Astrocyte (in vitro differentiated cells and primary cell): ENCODE measurements around the gene SLC4A5.

ENCODE experiments used
- EZH2 ChIP-seq: IDR thresholded peaks from 2 replicates; pipeline ENCODE4 v1.6.1; 2012; ENCODE audit warnings: mild to moderate bottlenecking, low read length, inconsistent platforms; ENCODE audit not compliant: insufficient read depth
- TF ChIP-seq, protein P1 (sequence below): IDR thresholded peaks from 2 replicates; pipeline ENCODE4 v1.5.1; 2011; ENCODE audit warnings: low read depth, mild to moderate bottlenecking, inconsistent platforms, low read length, moderate library complexity; ENCODE audit not compliant: insufficient read depth

DNA sequence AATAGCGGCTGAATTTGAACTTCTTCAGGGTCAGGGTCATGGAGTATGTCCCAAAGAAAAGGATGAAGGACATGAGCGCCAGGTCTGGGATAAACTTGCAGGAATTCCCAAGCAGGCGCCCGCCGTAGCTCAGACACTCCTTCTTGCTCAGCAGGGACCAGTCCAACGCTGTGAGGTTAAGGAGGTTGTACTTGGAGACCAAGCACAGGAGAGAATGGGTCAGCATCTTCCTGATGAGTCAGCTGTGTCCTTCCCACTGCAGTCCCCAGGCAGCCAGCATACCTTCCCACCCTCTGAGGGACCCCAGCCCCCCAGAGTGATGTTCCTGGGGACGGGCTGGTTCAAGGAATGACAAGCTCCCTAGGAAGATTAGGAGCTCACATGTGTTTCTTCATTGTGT is 103.9 kb downstream of the SLC4A5 start:
- TF ChIP-seq, protein P1, sequence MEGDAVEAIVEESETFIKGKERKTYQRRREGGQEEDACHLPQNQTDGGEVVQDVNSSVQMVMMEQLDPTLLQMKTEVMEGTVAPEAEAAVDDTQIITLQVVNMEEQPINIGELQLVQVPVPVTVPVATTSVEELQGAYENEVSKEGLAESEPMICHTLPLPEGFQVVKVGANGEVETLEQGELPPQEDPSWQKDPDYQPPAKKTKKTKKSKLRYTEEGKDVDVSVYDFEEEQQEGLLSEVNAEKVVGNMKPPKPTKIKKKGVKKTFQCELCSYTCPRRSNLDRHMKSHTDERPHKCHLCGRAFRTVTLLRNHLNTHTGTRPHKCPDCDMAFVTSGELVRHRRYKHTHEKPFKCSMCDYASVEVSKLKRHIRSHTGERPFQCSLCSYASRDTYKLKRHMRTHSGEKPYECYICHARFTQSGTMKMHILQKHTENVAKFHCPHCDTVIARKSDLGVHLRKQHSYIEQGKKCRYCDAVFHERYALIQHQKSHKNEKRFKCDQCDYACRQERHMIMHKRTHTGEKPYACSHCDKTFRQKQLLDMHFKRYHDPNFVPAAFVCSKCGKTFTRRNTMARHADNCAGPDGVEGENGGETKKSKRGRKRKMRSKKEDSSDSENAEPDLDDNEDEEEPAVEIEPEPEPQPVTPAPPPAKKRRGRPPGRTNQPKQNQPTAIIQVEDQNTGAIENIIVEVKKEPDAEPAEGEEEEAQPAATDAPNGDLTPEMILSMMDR = no peak
- no peak for TF ChIP-seq EZH2
